GM11168 (cell line): Measurements from ENCODE around the gene DNTT.

Experiments used
- in situ Hi-C: fragments of 300-500 bp; cut with MboI; formaldehyde crosslinking; loops from one replicate; pipeline ENCODE4 v1.12.0; 2022; ENCODE audit warnings: low sequenced_read_pairs; ENCODE audit not compliant: unreplicated experiment

The DNTT gene

DNA sequence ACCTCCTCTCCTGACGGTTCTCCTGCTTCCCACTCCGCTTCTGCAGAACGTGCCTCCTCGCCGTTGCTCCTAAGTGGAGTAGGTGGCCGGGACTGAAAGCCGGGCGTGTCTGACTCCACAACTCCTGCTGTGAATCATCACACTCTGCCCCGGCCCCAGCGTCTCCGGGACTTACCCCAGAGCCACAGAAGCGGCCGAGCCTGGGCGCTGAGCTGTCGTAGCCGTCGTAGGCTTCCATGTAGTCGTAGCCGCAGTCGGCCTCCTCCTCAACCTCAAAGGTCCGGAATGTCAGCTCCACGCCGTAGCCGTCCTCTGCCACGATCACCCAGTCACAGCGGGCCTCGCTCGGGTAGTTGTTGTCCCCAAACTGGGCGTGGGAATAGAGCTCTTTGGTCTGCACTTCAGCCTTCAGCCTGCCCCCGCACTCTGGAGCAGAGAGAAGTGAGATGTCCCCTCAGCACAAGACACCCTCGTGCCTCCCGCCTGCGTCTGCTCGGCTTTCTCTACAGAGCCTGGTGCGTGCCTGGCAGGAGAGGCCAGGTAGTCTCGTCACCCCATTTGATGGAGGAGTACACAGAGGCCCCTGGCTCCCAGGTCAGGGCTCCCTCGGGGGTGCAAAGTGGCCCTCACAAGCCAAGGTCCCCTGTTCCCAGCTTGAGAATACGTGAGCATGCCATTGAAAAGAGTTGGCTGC is 65.8 kb downstream of the DNTT start:
- in situ Hi-C loops: no loop called here

DNA sequence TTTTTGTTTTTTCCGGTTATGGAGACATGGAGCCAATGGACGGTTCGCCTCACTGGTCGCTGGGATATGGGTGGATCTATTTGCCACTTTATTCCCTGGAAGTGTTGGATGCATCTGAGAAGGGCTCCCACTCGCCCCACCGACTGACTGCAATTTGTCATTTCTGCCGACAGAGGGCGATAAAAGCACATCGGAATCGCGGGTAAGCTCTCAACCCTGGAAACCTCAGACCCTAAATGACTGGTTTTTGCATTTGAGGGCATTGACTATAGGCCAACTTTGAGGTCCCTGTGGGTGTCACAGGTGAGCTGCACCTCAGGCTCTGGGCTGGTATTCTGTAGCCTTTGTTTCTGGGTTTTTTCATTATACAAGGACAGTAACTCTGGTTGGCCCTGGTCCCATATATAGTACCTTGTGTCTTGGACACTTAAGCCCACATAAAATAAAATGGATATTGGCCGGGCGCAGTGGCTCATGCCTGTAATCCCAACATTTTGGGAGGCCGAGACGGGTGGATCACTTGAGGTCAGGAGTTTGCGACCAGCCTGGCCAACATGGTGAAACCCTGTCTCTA is 66.4 kb downstream of the DNTT start:
- in situ Hi-C loops: no loop called here

DNA sequence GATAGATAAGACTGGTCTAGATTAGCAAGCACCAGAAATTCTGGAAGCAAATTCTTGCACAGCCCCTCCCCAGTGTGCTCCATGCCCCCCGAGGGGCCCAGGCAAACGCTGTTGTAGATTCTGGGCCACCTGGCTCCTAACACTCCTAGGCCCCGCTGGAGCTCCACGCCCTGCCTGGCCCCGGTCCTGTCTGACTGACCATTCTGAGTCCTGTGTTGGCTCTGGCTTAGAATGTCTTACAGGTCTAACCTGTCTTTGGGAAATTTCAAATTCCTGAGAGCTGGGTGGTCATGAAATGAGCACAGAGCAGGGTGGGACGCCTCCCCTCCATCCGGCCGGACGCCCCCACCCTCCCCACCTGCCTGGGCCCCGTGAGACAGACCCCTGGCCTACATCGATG is 67.1 kb downstream of the DNTT start:
- in situ Hi-C loops: no loop called here

DNA sequence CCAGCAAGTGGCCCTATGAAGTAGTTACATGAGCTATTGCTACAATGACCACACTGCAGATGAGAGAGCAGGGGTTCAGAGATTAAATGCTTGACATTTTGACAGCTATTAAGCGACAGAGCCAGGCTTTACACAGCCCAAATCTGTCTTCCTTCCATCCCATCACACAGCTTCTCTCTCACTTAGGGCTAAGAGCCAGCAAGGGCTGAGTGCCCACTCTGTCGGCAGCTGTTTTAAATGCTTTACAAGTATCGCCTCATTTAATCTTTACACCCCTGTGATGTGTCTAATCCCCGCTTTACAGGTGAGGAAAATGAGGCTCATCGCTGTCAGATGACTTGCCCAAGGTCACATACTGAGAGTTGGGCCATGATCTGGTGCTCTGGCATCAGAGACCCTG is 69.8 kb downstream of the DNTT start:
- in situ Hi-C loops: no loop called here

DNA sequence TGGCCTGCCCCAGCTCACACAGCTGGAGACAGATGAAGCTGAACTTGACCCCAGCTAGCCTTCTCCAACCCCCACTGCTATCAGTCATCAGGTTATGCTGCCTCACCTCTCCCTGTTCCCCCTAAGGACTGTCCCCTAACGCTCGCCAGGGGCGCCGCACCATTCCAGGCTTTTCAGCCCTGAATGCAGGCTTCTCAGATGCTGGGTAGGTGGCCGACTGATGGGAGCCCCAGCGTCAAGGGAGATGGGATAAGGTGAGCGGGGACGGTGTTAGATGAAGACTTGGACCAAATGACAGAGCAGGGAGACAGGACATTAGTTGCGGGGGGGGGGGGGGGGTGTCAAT is 70.4 kb downstream of the DNTT start:
- in situ Hi-C loops: no loop called here

DNA sequence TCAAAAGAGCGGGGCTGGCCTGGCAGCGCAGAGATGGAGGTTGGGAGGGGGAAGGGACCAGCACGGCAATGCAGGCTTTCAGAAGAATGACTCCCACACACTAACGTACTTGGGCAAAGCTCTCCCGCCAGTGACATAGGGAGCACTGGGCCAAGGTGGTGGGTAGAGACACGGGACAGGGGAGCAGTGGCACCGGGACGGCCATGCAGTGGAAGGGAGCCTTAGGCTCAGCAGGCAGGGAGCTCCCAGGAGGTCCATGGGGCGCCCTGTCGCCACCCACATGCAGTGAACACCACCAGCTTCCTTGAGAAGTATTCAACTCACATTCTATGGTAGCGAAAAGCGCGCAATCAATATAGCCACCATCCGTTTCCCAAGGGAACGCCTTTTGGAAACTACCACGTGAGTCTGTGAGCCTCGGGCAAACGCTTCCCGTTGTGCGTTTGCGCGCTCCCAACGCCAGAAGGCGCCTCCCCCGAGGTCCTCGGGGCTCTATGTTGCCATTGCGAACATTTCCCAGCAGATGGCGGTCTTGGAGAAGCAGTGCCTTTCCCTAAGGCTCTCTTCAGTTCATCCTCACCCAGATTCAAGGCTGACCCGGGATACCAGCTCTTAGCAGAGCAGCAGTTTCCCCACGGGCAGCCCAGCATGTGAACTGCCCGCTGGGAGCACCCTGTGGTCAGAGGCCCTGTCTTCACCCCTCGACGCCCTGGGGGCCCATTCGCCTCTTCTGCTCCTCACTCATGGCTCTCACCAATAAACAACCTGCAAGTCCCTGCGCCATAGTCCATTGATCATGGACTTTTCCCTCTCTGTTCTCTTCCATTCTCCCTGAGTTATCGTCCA is 71.0 kb downstream of the DNTT start:
- in situ Hi-C loops: no loop called here

DNA sequence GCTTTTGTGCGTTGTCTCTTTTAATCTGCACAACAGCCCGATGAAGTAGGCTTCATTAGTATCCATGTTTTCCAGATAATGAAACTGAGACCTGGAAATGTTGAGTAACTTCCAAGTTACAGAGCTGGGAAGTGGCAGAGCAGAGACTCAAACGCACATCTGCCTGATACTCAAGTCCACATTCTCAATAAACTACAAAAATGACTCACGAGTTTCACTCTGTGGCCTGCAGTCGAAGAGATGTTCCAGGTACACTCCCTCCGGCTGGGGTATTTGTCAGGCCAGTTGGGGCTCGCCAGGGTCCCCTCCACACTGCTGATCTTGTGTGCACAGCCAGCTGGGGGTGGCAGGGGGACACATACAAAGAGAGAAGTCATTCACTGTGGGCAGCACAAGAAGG is 72.2 kb downstream of the DNTT start:
- in situ Hi-C loops: no loop called here

DNA sequence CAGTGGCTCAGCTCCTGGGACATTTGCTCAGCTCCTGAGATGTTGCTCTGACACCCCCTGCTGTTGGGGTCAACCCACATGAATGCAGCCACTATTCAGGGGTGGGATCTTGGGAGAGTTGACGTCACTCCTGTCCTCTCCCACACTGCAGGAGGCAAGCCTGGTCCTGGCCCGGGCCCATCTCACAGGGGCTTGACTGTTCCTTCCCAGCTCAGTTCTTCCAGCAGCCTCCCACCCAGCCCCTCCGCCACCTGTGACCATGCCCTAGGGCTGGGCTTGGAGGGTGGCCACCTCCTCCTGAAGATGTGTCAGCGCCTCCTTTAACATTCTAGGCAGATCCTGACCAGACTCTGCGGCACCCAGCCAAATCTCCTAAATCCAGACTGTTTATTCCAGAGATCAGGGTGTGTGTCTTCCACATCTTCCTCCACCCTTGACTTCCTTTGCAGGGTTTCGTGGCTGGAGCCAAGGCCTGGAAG is 73.6 kb downstream of the DNTT start:
- in situ Hi-C loops: no loop called here

DNA sequence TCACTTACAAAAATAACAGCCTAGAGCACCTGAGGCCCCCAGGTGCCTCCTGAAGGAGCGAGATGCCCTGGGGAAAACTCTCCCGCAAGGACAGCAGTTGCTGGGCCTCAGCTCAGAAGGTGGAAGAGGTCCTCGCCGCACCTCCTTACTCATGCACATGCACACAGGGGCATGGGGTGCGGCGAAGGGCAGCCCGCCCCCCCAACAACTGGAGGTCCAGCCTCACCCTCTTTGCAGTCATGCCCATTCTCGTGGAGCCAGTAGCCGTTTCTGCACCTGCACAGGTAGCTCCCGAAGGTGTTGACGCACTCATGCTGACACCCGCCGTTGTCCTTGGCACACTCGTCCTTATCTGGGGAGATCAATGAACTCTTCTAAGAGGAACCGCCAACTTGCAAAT is 74.5 kb downstream of the DNTT start:
- in situ Hi-C loops: no loop called here

DNA sequence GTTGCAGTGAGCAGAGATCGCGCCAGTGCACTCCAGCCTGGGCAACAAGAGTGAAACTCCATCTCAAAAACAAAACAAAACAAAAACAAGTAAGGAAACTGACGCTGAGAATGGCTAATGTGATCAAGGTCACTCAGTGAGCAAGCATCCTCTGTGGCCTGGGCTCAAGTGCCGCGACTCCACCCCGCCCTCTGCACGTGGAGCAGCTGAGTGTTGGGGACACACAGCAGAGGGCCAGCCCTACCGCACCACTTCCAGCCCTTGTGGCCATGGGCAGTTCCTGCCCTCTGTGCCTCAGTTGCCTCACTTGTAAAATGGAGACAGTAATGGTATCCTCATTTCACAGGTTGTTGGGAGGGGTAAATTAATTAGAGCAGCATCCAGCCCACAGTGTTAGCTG is 75.5 kb downstream of the DNTT start:
- in situ Hi-C loops: no loop called here

DNA sequence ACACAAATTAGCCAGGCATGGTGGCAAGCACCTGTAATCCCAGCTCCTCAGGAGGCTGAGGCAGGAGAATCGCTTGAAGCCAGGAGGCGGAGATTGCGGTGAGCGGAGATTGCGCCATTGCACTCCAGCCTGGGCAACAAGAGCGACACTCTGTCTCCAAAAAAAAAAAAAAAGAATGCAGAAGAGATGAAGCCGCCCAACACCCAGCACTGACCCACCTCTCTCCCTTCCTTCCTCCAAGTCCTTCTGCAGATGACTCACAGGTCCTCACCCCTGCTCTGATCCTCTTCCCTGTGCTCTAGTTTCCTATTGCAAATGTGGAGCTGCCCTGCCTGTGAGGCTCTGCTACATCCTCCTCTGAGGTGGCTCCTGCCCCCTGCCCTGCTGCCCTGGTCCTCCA is 76.6 kb downstream of the DNTT start:
- in situ Hi-C loops: no loop called here

DNA sequence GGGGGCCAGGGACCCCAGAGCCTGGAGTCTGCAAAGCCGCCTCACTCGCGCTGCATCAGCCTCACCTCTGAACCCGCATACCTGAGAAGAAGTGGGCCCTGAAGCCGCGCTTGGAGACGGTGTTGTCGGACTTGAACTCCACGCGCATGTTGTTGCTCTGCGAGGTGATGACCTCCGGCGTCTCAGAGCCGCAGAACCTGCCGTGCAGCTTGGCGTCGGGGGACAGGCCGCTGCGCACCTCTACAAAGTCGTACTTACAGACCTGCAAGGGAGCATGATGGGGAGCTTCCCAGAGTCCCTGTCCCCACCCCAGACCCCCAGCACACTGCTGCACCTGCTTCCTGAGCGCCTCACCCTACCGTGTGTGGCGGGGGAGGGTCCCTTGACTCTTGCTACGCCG is 80.3 kb downstream of the DNTT start:
- in situ Hi-C loops: no loop called here

DNA sequence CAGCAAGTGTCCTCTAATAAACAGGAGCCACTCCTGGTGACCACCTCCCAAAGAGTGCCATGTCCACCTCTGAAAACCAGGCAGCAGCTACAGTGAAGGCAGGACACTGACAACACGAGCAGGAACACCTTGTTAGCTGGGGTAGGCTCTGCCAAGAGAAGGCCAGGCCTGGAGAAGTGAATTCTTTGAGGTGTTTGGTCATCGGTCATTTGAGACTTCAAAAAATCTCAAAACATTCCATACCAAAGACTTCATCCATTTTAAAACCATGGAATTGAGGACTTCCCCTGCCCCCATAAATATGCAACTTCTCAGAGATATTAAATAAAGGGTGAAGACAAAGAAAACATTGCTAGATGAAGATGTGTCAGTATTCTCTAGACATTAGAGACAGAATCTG is 82.9 kb downstream of the DNTT start:
- in situ Hi-C loops: no loop called here

DNA sequence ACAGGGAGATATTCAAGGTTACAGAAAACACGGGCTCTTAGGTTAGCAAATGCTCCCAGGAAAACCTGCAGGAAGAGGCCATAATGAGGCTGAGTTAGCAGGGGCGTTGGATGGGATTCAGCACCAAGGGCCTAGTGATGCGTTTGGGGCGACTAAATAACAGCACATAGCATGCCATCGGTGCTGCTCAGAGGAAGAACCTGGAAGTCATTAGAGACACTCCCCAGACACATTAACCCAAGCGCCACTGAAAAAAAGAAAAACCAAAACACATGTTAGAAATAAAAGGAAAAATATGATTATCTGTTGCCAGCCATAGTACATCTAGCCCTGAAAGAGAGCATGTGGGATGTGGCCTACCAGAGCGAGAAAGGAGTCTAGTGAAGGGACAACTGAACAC is 83.4 kb downstream of the DNTT start:
- in situ Hi-C loops: no loop called here
